Thoracic aorta (tissue), 2 donors: ENCODE data around the gene CEP128. TPM values are rescaled to one million over a fixed set of nuclear protein-coding genes. Genes with fewer than 3 reads are reported as not detected.

Experiments
- ATAC-seq: fragments of 150-250 bp; one replicate; pipeline ENCODE4 v1.8.0; 2017; ENCODE audit warnings: low read depth; ENCODE audit not compliant: insufficient number of reproducible peaks, low FRiP score
- DNase-seq: peaks from one replicate; pipeline ENCODE4 v3.0.0-alpha.2; 2020; ENCODE audit warnings: low spot score
- H3K27ac ChIP-seq, 2 donors: fragments of 200-600 bp; sonication (generic); 1 replicate in 1 of 2; 2 replicates in 1 of 2; pipeline ENCODE4 v1.5.1; 2016; ENCODE audit warnings: mild to moderate bottlenecking in 2 of 2, moderate library complexity in 2 of 2
- H3K27me3 ChIP-seq: fragments of 200-600 bp; sonication (generic); replicated peaks from 2 replicates; pipeline ENCODE4 v1.6.0; 2016; ENCODE audit warnings: mild to moderate bottlenecking; ENCODE audit not compliant: insufficient read depth
- H3K36me3 ChIP-seq: fragments of 200-600 bp; sonication (generic); one replicate; pipeline ENCODE4 v1.5.1; 2016
- H3K4me1 ChIP-seq, 2 donors: fragments of 200-600 bp; sonication (generic); 1 replicate in 1 of 2; 2 replicates in 1 of 2; pipeline versions ENCODE4 v1.5.1 to v1.6.0; 2016; ENCODE audit warnings: low read depth in 2 of 2, mild to moderate bottlenecking in 1 of 2; ENCODE audit not compliant: control insufficient read depth in 1 of 2
- H3K4me3 ChIP-seq: fragments of 200-600 bp; sonication (generic); 2 replicates; pipeline ENCODE4 v1.5.1; 2016; ENCODE audit warnings: mild to moderate bottlenecking
- H3K9me3 ChIP-seq: fragments of 200-600 bp; sonication (generic); 2 replicates; pipeline ENCODE4 v1.5.1; 2016
- total RNA-seq, 2 donors: library from RNA; depleted of rRNA; stranded (reverse); fragments of >200 nt; gene quantifications; one replicate each; pipeline versions ENCODE4 v1.1.0 to v1.2.3, GENCODE V29; 2016
- TF ChIP-seq, protein P1 (sequence below): fragments of 200-600 bp; sonication (generic); IDR thresholded peaks from one replicate; pipeline ENCODE4 v1.5.1; 2019; ENCODE audit warnings: antibody characterized with exemption

CEP128 gene
- total RNA-seq, 2 donors from 2014 or later: 2.1 to 4.7 TPM

DNA sequence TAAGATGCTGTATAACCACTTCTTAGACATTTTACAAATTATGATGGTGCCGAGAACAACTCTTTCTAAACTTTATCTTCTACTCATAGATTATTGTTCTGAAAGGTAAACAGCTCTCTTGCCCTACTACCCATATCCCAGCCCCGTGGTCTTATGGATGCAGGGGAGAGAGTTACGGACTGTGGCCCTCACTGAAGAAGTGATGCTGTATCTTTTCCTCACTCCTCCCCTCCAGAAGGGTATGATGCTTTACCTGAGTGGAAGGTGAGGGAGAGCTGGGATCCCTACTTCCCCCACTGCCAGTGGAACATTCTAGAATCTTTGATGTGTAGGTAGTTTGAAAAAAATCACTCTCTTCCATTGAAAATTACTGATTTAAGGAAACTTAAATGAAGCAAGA, 17.4 kb upstream of the CEP128 start:
- Histone ChIP-seq H3K4me3 (no peak overlapping the region), H3K27me3 (no peaks in the 10 kb centered on the region)

DNA sequence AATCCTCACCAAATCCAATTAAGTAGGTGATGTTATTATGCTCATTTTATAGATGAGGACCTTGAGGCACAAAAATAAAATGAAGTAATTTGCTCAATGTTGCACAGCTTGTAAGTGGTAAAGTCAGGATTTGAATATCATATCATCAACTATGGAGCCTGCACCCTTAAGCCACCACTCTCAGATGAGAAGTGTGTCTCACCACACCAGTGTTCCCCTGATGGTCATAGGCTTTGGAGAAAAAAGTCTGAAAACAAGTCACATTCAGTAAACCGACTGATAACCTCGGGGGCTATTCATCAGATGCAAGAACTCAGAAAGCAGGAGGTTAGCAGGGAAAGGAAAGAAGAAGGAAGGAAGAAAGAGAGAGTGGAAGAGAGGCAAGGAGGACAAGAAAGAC, 16.7 kb upstream of the CEP128 start:
- no peak overlapping the region for H3K4me3 ChIP-seq
- H3K4me1 ChIP-seq: peaks cover 3 to 4% of the 10 kb centered on the region in 2 donors
- no peaks in the 10 kb centered on the region for H3K27me3 ChIP-seq
- H3K9me3 ChIP-seq: no peaks in the 10 kb centered on the region
- DNase-seq (no peak), ATAC-seq (no peak)
- TF ChIP-seq, protein P1, sequence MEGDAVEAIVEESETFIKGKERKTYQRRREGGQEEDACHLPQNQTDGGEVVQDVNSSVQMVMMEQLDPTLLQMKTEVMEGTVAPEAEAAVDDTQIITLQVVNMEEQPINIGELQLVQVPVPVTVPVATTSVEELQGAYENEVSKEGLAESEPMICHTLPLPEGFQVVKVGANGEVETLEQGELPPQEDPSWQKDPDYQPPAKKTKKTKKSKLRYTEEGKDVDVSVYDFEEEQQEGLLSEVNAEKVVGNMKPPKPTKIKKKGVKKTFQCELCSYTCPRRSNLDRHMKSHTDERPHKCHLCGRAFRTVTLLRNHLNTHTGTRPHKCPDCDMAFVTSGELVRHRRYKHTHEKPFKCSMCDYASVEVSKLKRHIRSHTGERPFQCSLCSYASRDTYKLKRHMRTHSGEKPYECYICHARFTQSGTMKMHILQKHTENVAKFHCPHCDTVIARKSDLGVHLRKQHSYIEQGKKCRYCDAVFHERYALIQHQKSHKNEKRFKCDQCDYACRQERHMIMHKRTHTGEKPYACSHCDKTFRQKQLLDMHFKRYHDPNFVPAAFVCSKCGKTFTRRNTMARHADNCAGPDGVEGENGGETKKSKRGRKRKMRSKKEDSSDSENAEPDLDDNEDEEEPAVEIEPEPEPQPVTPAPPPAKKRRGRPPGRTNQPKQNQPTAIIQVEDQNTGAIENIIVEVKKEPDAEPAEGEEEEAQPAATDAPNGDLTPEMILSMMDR: no peak
- H3K27ac ChIP-seq: no peak overlapping the region
- no peaks in the 10 kb centered on the region for H3K36me3 ChIP-seq

More for the DNA sequence above, 17.4 kb upstream of the CEP128 start:
- H3K27ac ChIP-seq: no peak overlapping the region
- H3K36me3 ChIP-seq: no peaks in the 10 kb centered on the region
- H3K9me3 ChIP-seq: no peaks in the 10 kb centered on the region
- peaks cover 3 to 4% of the 10 kb centered on the region in 2 donors for H3K4me1 ChIP-seq
- no peak for ATAC-seq
- no peak for DNase-seq
- TF ChIP-seq, protein P1: no peak

GRCh38 chr14:80957613-80958012, 16.1 kb upstream of the CEP128 start:
- no peaks in the 10 kb centered on the region for H3K36me3 ChIP-seq
- DNase-seq (no peak), ATAC-seq (no peak)
- no peaks in the 10 kb centered on the region for H3K27me3 ChIP-seq
- H3K4me1 ChIP-seq: peaks cover 3 to 4% of the 10 kb centered on the region in 2 donors
- no peaks in the 10 kb centered on the region for H3K9me3 ChIP-seq
- TF ChIP-seq, protein P1: no peak
- no peak overlapping the region for H3K4me3 ChIP-seq
- no peak overlapping the region for H3K27ac ChIP-seq

DNA sequence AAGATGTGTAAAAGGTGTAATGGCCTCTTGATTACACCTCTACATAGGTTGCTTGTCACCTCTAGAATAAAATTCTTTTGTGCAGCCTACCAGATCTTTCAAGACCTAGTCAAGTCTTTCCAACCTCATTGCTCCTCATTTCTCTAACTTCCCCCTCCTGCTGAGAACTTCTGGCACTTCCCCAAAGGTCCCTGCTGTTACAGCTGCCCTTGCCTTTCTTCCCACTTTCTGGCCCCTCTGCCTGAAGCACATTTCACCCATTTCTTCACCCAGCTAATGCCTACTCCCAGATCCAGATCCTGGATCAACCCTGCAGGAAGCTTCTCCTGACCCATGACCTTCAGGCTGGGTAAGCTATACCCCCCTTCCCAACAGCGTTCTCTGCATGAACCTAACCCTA, 15.4 kb upstream of the CEP128 start:
- Histone ChIP-seq H3K4me3 (no peak overlapping the region), H3K9me3 (no peaks in the 10 kb centered on the region), H3K27me3 (no peaks in the 10 kb centered on the region), H3K4me1 (peaks cover 3 to 4% of the 10 kb centered on the region in 2 donors), H3K27ac (no peak overlapping the region), H3K36me3 (no peaks in the 10 kb centered on the region)
- TF ChIP-seq, protein P1: no peak
- no peak for ATAC-seq
- no peak for DNase-seq

DNA sequence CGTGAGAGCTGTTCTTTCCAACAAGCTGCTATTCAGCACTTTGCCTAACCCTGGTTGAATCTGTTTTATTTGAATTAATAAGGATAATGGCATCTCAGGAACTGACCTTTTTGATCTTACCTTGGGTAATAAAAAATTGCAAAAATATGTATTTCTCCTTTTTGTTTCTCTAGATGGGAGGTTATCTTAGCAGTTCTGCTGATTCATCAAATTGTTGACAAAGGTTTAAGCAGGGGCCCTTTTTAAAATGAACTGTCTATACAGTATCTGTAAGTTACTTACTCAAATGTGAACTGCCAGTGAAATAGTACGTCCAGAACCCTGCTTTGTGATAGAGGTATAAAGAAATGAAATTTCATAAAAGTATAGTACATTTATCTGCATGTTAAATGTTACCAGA, 14.6 kb upstream of the CEP128 start:
- Histone ChIP-seq H3K4me3 (no peak overlapping the region), H3K27ac (no peak overlapping the region), H3K4me1 (peaks cover 3 to 4% of the 10 kb centered on the region in 2 donors), H3K9me3 (no peaks in the 10 kb centered on the region), H3K27me3 (no peaks in the 10 kb centered on the region), H3K36me3 (no peaks in the 10 kb centered on the region)
- DNase-seq (no peak), ATAC-seq (no peak)
- TF ChIP-seq, protein P1: no peak
